HAP-1 (cell line): ENCODE results near the gene ZNF473.
A peak's percentile ranks its signal among the peaks of the same experiment; 100 is the strongest.

Experiments
- DNase-seq, 2 experiments: peaks; one replicate each; pipeline ENCODE4 v3.0.0-alpha.2; 2016 to 2020; ENCODE audit warnings: low spot score in 2 of 2
- H3K27me3 ChIP-seq: fragments of 250-450 bp; sonication (Bioruptor Pico); 2 replicates; pipeline ENCODE4 v1.5.1; 2020; ENCODE audit warnings: low read depth, mild to moderate bottlenecking, moderate library complexity
- H3K36me3 ChIP-seq: fragments of 250-450 bp; sonication (Bioruptor Pico); replicated peaks from 2 replicates; pipeline ENCODE4 v1.5.1; 2020; ENCODE audit warnings: mild to moderate bottlenecking
- H3K4me1 ChIP-seq: fragments of 250-450 bp; sonication (Bioruptor Pico); 2 replicates; pipeline ENCODE4 v1.5.1; 2020; ENCODE audit warnings: mild to moderate bottlenecking
- H3K4me3 ChIP-seq: fragments of 250-450 bp; sonication (Bioruptor Pico); 2 replicates; pipeline ENCODE4 v1.5.1; 2020; ENCODE audit warnings: mild to moderate bottlenecking, moderate library complexity
- H3K9me3 ChIP-seq: fragments of 250-450 bp; sonication (Bioruptor Pico); 2 replicates; pipeline ENCODE4 v1.5.1; 2020; ENCODE audit warnings: mild to moderate bottlenecking, moderate library complexity
- in situ Hi-C: fragments of 300-500 bp; cut with MboI; formaldehyde crosslinking; loops from 3 replicates; pipeline ENCODE4 v1.14.3; 2020; ENCODE audit warnings: low sequenced_read_pairs, inconsistent platforms, mixed read lengths

ZNF473 gene

DNA sequence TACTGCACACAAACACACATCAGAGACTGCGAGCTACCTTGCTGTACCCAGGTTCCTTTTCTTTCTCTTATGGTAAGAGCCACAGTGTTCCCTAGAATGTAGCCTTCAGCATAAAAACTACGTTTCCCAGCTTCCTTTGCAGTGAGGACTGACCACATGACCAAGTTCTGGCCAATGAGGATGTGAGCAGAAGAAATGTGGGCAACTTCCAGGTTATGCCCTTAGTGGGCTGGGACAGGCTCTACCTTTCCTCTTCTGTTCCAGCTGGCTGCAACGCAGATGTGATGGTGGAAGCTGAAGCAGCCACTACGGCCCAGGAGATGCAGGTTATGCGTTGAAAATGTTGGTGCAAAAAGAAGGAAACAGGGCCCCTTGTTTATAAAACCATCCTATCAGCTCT is 28.1 kb upstream of the ZNF473 start:
- no peaks in the 10 kb centered on the region for H3K9me3 ChIP-seq
- H3K27me3 ChIP-seq = no peaks in the 10 kb centered on the region
- in situ Hi-C loops = no loop called here
- no peaks in the 10 kb centered on the region for H3K4me1 ChIP-seq
- DNase-seq = peak; percentile 14 to 46
- H3K4me3 ChIP-seq = no peak overlapping the region
- peaks cover 11% of the 10 kb centered on the region; the same call in 1 of the 2 replicates for H3K36me3 ChIP-seq

DNA sequence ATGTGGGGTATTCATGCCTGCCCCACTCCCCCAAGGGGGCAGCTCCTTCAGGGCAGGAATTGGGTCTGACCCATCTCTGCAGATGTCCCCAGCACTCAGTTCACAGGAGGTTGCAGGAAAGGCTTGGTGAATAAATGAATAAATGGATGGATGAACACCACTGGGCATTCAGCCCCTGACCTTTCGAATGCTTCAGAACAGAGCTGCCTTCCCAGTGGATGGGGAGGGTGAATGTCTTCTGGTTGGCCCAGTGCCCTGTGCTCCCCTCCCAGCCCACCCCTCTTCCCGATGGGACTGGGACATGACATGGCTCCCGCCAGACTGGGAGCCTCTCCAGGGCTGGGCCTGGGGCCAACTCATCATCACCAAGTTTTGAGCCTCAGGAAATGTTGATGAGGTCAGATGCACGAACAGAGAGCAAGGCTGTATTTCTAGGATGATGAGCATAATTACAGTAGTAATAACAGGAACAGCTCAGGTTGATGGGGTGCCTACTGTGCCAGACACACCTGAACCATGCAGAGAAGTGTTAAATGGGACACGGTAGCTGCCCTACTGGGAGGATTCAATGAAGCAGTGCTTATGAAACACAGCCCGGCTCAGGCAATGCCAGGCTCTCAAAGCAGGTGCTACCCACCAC is 26.3 kb upstream of the ZNF473 start:
- H3K4me3 ChIP-seq = no peak overlapping the region
- peaks cover 11% of the 10 kb centered on the region; the same call in 1 of the 2 replicates for H3K36me3 ChIP-seq
- DNase-seq = no peak
- no peaks in the 10 kb centered on the region for H3K9me3 ChIP-seq
- in situ Hi-C loops = no loop called here
- H3K4me1 ChIP-seq = no peaks in the 10 kb centered on the region
- H3K27me3 ChIP-seq = no peaks in the 10 kb centered on the region

DNA sequence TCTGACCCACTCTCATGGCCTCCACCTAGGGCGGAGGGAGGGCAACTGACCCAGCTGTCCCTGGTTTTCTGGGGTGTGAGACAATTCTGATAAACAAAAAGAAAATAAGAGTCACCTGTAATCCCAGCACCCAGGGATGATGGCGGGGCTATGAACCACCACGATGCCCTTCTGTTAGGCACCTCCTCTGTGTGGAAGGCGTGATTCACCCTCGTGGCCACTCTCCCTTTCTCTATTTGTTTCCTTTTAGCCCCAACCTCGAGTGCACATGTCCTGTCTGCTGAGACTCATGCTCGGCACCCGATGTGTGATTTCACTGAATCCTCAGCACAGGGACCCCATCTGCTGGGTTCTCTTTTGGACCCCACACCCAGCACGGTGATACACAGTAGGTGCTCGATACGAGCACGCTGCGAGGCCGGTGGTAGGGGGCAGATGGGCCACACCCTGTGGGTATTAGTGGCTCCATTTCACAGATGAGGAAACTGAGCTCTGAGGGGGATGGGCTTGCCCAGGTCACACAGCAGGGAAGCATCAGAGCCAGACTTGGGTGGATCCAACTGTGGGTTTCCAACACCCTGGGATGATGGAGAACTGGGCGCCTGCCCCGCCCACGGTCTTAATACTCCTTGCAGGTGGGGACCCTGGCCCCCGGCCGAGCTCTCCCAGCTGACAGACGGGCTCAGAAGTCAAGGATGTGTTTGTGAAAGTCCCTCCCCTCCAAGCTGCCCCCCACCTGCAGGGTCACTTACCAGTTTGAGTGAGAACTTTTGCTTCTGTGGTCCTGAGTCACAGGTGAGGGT is 25.6 kb upstream of the ZNF473 start:
- Histone ChIP-seq H3K4me1 (no peaks in the 10 kb centered on the region), H3K27me3 (no peaks in the 10 kb centered on the region), H3K4me3 (no peak overlapping the region), H3K9me3 (no peaks in the 10 kb centered on the region), H3K36me3 (peaks cover 9% of the 10 kb centered on the region; the same call in 1 of the 2 replicates)
- in situ Hi-C loops = no loop called here
- no peak for DNase-seq

DNA sequence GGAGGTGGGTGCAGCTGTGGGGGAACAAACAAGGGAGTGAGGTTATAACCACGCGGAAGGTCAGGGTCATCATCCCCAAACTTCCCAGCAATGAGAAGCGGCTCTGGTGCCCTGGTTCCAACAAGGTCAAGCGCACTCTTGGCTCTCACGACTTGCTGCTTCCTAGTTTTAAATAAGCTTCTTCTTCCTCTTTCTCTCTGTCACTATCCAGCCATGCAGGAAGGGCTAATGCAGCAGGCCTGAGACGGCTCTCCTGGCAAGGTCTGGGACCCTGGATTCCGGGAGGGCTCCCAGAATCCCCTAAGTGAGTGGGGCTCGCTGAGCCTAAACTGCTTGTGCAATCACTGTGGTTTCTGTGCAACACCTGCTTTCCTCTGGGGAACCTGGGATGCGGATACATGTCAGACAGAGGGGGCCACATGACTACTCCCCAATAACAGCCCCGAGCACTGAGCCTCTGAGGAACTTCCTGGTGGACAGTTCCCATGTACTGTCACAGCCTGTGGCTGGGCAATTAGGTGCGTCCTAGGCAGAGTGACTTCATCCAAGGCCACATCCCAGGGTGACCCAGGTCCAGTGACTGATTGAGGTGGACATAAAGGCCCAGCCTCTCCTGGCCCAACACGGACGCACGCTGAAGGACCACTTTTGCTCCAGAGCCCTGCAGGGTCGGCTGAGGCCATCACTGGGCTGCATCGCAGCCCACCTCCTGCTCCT is 24.8 kb upstream of the ZNF473 start:
- Histone ChIP-seq H3K9me3 (no peaks in the 10 kb centered on the region), H3K36me3 (peaks cover 9% of the 10 kb centered on the region; the same call in 1 of the 2 replicates), H3K4me1 (no peaks in the 10 kb centered on the region), H3K27me3 (no peaks in the 10 kb centered on the region), H3K4me3 (no peak overlapping the region)
- in situ Hi-C loops = no loop called here
- DNase-seq = no peak

DNA sequence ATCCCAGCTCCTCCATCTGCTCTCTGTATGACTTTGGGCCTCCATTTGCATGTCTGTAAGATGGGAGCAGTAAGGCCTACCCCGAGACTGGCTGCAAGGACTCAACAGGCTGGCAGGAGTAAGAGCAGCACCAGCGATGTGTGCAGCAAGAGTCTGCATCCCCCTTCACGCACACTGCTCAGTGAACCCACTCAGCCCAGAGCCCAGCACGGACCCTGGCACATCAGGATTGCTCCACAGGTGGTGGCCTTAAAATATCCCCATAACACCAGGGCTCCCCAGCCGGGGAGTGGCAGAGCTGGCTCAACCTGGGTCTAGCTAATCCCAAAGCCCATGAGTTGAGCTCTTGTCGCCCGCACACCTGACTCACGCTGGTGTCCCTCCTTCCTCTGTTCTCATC is 24.0 kb upstream of the ZNF473 start:
- no peaks in the 10 kb centered on the region for H3K9me3 ChIP-seq
- in situ Hi-C loops = no loop called here
- no peaks in the 10 kb centered on the region for H3K27me3 ChIP-seq
- peaks cover 12% of the 10 kb centered on the region for H3K36me3 ChIP-seq
- no peak for DNase-seq
- no peak overlapping the region for H3K4me3 ChIP-seq
- no peaks in the 10 kb centered on the region for H3K4me1 ChIP-seq

DNA sequence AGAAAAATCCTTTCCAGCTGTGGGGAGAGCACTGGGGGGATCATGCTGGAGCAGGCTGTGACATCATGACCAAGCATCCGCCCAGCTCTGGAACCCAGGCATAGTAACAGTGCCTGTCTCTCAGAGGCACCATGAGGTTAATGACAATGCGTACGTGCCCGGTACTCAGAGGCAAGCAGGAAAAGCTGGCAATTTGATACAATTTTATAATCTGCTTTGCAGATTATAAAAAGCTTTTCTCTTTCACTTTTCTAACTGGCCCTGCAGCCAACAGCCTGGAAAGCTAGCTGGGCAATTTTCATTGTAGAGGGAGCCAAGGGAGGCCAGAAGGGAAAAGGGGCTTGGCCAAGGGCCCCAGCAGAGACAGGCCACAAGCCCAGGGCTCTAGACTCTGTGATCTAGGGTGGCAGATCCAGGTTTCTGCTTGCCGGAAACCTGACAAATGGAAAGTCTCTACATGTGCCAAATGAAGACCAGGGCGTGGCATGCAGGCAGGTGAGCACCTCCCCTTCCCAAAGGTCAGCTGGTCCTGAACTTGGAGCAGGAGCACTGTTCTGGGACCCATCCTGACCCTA is 23.3 kb upstream of the ZNF473 start:
- Histone ChIP-seq H3K9me3 (no peaks in the 10 kb centered on the region), H3K27me3 (no peaks in the 10 kb centered on the region), H3K36me3 (peaks cover 19% of the 10 kb centered on the region), H3K4me3 (no peak overlapping the region), H3K4me1 (no peaks in the 10 kb centered on the region)
- no peak for DNase-seq
- in situ Hi-C loops = no loop called here

DNA sequence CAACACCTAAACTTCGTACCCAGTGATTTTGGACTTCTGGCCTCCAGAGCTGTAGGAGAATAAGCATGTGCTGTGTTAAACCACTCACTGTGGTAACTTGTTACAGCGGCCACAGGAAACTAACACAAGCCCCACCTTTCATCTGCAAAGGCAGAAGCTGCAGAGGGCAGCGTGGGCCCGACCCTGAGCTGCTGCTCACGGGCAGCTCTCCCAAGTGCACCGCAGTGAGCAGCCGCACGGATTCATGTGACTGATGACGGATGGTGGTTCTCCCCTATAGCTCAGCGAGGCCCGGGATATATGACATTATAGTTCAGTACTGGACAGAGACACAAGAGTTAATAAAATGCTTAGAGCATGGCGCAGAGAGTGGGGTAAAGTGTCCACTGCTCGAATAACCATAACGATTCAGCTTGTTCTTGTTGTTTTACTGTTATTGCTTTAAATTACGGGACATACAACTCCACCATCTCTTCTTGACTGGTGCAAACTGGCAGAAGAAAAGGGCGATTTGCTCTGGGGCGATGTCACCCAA is 22.5 kb upstream of the ZNF473 start:
- H3K4me3 ChIP-seq = no peak overlapping the region
- DNase-seq = no peak
- in situ Hi-C loops = no loop called here
- peaks cover 22% of the 10 kb centered on the region for H3K36me3 ChIP-seq
- H3K9me3 ChIP-seq = no peaks in the 10 kb centered on the region
- H3K4me1 ChIP-seq = no peaks in the 10 kb centered on the region
- no peaks in the 10 kb centered on the region for H3K27me3 ChIP-seq

DNA sequence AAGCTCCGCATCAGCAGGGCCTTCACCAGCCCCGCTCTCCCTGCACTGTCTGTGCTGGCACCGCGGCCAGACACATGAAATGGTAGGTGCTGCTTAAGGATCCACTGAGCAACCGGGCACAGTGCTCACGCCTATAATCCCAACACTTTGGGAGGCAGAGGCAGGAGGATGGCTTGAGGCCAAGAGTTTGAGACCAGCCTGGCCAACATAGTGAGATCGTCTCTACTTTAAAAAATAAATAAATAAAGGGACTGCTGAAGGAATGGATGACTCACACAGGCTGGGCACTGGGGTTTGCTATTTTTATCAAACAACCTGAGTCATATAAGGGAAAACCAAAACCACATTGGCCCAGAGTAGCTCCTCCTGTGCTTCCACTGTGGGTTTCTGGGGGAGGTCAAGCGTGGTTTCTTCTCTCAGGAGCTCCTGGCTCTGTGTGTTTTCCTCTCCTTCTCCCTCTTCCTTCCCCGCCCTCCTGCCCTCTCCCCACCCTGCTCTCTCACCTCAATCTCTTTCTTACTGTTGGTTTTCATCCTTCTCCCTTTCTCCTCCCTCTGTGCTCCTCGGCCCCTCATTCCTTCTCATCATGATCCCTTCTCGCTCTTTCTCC is 21.9 kb upstream of the ZNF473 start:
- Histone ChIP-seq H3K9me3 (no peaks in the 10 kb centered on the region), H3K27me3 (no peaks in the 10 kb centered on the region), H3K4me1 (no peaks in the 10 kb centered on the region), H3K36me3 (peaks cover 24% of the 10 kb centered on the region), H3K4me3 (no peak overlapping the region)
- in situ Hi-C loops = no loop called here
- DNase-seq = no peak

DNA sequence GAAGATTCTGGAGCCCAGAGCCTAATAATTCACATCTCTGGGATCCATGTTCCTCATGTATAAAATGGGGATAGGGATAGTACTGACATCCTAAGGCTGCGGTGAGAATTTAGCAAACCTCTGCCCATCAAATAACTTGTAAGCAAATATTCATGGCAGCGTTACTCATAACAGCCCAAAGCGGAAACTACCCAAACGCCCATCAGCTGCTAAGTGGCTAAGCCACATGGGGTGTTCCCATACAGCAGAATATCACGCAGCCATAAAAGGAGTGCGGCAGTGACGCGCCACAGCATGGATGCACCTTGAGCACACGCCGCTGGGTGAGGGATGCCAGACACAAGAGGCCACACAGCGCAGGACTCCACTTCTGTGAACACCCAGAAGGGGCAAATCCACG is 20.4 kb upstream of the ZNF473 start:
- in situ Hi-C loops = no loop called here
- no peak for DNase-seq
- no peaks in the 10 kb centered on the region for H3K4me1 ChIP-seq
- no peaks in the 10 kb centered on the region for H3K27me3 ChIP-seq
- H3K36me3 ChIP-seq = peaks cover 21% of the 10 kb centered on the region
- no peaks in the 10 kb centered on the region for H3K9me3 ChIP-seq
- H3K4me3 ChIP-seq = no peak overlapping the region

DNA sequence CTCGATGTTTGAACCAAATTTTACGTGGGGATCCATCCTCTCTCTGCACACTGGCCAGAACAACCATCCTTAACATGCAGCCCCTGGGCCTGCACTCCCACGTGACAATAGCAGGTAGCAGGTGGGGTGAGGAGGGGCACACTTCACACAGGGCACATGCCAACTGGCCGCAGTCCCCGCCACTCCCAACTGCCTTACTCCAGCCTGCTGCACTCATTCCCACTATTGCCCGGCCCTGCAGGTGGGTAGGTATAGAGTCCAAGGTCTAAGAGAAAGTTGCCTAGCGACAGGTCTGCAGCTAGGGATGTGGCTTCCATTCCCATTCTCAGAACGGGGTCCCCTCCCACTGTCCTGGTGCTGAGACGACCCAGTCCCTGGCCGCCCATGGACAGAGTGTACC is 18.6 kb upstream of the ZNF473 start:
- H3K4me3 ChIP-seq = no peak overlapping the region
- H3K27me3 ChIP-seq = no peaks in the 10 kb centered on the region
- peaks cover 21% of the 10 kb centered on the region for H3K36me3 ChIP-seq
- H3K4me1 ChIP-seq = no peaks in the 10 kb centered on the region
- no peak for DNase-seq
- in situ Hi-C loops = no loop called here
- no peaks in the 10 kb centered on the region for H3K9me3 ChIP-seq

DNA sequence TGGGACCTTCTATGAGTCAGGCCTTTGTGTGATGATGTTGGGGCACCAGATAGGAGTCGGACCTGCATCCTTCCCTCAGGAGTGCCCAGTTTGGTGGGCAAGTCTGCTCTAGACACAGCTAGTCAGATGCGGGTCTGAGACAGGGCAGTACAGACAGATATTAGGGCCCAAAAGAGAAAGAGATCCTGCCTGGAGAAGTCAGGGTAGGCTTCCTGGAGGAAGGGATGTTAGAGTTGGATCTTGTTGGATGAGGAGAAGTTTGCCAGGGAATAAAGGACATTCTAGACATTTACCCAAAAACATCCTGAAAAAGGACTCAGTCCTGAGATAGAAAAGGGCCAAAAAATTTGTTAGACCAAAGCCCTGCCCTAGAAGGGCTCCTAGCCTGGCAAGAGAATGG is 17.9 kb upstream of the ZNF473 start:
- Histone ChIP-seq H3K9me3 (no peaks in the 10 kb centered on the region), H3K4me3 (no peak overlapping the region), H3K27me3 (no peaks in the 10 kb centered on the region), H3K36me3 (peaks cover 21% of the 10 kb centered on the region), H3K4me1 (no peaks in the 10 kb centered on the region)
- in situ Hi-C loops = no loop called here
- DNase-seq = no peak

DNA sequence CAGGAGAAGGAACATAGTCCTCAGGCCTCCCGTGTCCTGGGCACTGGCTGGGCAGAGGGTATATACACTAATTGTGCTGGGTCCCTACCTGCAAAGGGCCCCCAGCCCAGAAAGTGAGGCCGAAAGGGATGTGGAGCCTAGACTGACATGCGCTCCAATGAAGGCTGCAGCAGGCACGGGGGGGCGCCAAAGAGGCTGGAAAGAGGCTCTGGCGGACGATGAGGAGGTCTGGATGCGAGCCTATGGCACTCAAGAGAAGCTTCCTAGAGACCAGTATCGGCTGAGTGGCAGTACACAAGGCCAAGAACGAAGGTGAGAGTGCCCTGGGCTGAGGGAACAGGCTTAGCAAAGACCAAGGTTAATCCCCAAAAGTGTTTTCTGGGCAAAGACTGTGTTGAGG is 17.3 kb upstream of the ZNF473 start:
- H3K27me3 ChIP-seq = no peaks in the 10 kb centered on the region
- H3K4me1 ChIP-seq = no peaks in the 10 kb centered on the region
- in situ Hi-C loops = no loop called here
- H3K36me3 ChIP-seq = peaks cover 21% of the 10 kb centered on the region
- H3K4me3 ChIP-seq = no peak overlapping the region
- no peaks in the 10 kb centered on the region for H3K9me3 ChIP-seq
- DNase-seq = peak in 1 of 2 experiments; percentile 58

DNA sequence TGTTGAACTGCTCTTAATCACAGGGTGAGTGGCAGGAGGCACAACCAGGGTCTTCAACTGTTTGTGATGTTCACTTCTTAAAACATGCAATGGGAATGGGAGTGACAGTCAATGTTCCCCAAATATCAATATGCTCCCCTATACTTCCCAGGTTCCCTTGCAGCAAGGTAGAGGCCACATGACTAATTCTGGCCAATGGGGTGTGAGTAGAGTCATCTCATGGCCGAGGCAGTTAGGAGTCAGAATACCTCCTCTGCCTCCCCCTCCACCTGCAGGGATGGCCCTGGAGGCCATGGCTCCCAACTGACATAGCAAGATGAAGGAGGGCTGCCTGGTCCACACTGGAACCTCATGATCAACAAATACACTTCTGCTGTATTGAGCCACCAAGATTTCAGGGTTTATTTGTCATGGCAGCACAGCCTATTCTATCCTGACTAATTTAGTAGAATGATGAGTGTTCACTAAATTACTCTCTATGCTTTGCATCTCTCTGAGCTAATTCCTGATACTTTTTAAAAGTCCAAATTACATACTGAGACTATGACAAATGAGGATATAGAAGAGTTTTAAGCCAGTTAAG is 9.5 kb upstream of the ZNF473 start:
- Histone ChIP-seq H3K36me3 (peaks cover 25% of the 10 kb centered on the region), H3K4me3 (no peak overlapping the region), H3K4me1 (no peaks in the 10 kb centered on the region), H3K27me3 (no peaks in the 10 kb centered on the region), H3K9me3 (no peaks in the 10 kb centered on the region)
- in situ Hi-C loops = no loop called here
- no peak for DNase-seq
